IPS-18a (cell line): ENCODE measurements around the gene TBC1D22A.

ENCODE experiments used
- H3K27ac ChIP-seq: one replicate; pipeline ENCODE4 v1.5.1; 2013; ENCODE audit warnings: low read length
- H3K27me3 ChIP-seq: one replicate; pipeline ENCODE4 v1.6.1; 2013; ENCODE audit warnings: mild to moderate bottlenecking, low read length; ENCODE audit not compliant: control insufficient read depth, insufficient read depth
- H3K36me3 ChIP-seq: one replicate; pipeline ENCODE4 v1.6.1; 2013; ENCODE audit warnings: low read depth, low read length; ENCODE audit not compliant: control insufficient read depth
- H3K4me1 ChIP-seq: one replicate; pipeline ENCODE4 v1.6.1; 2013; ENCODE audit warnings: low read depth, low read length; ENCODE audit not compliant: control insufficient read depth
- H3K4me3 ChIP-seq: one replicate; pipeline ENCODE4 v1.5.1; 2013; ENCODE audit warnings: low read length
- H3K9ac ChIP-seq: one replicate; pipeline ENCODE4 v1.6.1; 2013; ENCODE audit warnings: mild to moderate bottlenecking, low read length, moderate library complexity
- H3K9me3 ChIP-seq: one replicate; pipeline ENCODE4 v1.6.1; 2013; ENCODE audit warnings: low read depth, low read length; ENCODE audit not compliant: control insufficient read depth

Gene TBC1D22A

DNA sequence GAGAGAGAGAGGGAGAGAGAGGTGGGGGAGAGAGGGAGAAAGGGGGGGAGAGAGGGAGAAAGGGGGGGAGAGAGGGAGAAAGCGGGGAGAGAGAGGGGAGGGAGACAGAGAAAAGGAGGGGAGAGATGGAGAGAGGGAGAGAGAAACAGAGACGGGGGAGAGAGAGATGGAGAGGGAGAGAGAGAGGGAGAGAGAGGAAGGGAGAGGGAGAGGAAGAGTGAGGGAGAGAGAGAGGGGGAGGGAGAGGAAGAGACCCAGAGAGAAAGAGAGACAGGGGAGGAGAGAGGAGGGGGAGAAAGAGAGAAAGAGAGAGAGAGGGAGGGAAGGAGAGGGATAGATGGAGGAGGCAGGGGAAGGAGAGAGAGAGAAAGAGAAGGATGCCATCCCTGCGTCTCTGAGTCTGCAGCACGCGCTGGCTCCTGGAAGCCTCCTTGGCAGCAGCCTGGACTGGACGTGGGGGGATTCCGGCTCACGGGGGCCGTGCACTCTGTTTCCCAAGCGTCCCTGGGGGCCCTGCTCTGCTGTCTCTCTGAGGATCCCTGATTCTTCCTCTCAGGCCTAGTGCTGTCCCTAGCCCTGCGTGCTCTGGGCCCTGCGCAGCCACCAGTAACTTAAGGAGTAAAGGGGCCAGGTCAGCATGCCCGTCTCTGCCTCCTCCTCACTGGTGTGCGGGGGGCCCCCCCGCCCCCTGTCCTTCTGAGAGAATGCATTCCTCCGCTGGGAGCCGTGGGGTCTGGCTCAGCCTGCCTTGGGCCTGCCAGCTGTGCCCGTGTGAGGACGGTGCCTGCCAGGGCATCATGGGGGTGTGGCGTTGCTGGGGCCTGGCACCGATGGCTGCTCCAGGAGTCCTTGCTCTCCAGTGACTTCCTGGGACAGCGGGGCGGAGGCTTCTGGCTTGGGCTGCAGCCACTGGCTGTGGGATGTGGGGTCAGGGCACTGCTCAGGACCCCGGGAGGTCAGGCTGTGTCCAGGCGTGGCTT, 429.5 kb downstream of the TBC1D22A start:
- Histone ChIP-seq H3K27ac (no peak overlapping the region), H3K36me3 (no peaks in the 10 kb centered on the region), H3K4me1 (no peaks in the 10 kb centered on the region), H3K9ac (no peak overlapping the region), H3K27me3 (no peaks in the 10 kb centered on the region), H3K4me3 (no peak overlapping the region), H3K9me3 (no peaks in the 10 kb centered on the region)

DNA sequence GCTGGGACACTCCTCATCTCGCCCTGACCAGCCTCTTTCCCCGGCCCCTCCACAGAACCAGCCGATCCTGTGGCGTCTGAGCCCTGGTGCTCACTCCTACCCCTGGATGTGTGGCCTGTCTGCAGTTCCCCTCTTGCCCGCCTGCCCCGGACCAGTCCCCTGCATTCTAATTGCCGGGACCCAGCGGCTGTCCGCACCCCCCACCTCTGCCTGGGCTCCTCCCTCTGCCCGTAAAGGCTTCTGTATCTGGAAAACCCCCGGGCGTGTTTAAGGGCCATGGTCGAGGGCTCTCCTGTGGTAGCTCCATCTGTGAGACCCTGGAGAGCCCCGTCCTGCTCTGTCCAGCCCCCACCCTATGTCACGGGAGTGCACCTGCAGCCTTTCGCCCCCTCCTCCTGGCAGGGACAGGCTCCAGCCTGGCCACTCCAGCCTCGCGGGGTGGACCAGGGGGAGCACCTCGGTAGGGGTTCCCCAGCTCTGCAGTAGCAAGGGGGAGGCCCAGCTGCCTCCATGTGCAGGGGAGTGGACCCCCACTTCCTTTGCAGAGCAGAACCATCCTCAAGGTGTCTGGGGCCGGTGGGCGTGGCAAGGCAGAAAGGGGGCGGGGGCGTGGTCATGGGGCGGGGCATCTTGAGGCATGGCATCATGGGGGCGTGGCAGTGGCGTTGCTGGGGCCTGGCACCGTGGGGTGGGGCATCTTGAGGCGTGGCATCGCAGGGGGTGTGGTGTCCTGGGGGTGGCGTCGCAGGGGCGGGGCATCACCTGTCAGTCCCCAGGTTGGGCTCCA, 430.4 kb downstream of the TBC1D22A start:
- Histone ChIP-seq H3K4me1 (no peaks in the 10 kb centered on the region), H3K27me3 (no peaks in the 10 kb centered on the region), H3K9me3 (no peaks in the 10 kb centered on the region), H3K4me3 (no peak overlapping the region), H3K9ac (no peak overlapping the region), H3K36me3 (no peaks in the 10 kb centered on the region), H3K27ac (no peak overlapping the region)

DNA sequence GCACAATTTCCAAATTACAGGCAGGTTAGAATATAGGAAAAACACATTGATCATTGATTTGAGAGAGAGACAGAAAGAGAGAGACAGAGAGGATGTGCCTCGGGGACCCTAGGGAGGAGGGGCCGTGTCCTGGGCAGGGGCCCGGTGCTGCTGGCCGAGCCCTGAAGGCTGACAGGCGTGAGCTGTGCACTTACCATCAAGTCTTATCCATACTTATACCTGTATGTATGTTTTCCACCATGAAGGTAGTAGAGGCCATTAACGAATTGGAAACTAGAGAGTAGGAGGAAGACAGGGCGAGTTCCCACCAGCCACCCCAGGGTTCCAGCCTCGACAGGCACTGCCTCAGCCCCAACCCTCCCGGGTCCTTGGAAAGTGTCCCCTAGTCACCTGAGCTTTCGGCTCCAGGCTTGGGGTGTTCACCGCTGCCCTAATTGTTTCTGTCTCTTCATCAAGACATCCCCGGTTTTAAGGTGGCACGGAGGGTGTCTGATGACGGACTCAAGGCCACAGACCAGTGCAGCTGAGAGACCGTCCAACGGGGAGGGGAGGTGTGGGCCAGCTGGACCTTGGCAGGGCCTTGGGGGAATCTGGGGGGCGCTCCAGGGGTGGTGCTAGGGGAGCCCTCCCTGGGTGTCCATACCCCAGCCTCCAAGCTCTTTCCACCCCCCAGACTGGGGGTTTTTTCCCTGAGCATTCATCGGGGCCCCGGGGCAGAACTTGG, 431.3 kb downstream of the TBC1D22A start:
- Histone ChIP-seq H3K4me3 (no peak overlapping the region), H3K9ac (no peak overlapping the region), H3K4me1 (no peaks in the 10 kb centered on the region), H3K27ac (no peak overlapping the region), H3K36me3 (no peaks in the 10 kb centered on the region), H3K9me3 (no peaks in the 10 kb centered on the region), H3K27me3 (no peaks in the 10 kb centered on the region)

DNA sequence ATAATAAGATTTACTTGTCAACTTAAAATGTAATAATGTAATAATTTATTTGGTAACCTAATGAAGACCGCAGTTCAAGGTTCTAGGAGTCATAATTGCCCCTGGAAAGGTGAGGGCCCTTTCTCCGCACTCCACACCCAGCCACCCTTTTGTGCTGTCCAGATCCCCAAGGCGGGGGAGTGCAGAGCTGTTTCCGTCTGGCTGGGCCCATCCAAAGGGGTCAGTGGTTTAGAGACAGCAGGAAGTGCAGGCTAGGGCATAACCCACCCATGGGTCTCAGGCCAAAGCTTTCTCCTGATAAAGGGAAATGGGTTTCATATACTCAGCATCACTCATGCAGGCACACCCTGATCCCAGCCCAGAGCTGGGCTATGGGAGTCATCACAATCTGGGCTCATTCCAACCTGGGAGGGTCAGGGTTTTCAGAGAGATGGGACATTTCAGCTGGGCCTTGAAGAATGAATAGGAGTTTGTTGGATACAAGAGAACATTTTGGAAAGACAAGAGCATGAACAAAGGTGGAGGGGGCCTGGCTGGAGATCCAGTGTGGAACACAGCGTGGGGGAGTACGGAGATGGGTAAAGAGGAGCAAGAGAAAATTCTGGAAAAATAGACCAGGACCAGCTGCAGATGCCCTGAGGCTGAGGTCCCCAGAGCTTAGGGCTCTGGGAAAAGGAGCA, 432.2 kb downstream of the TBC1D22A start:
- no peak overlapping the region for H3K9ac ChIP-seq
- H3K27ac ChIP-seq: no peak overlapping the region
- no peak overlapping the region for H3K4me3 ChIP-seq
- H3K36me3 ChIP-seq: no peaks in the 10 kb centered on the region
- H3K9me3 ChIP-seq: no peaks in the 10 kb centered on the region
- no peaks in the 10 kb centered on the region for H3K4me1 ChIP-seq
- no peaks in the 10 kb centered on the region for H3K27me3 ChIP-seq

DNA sequence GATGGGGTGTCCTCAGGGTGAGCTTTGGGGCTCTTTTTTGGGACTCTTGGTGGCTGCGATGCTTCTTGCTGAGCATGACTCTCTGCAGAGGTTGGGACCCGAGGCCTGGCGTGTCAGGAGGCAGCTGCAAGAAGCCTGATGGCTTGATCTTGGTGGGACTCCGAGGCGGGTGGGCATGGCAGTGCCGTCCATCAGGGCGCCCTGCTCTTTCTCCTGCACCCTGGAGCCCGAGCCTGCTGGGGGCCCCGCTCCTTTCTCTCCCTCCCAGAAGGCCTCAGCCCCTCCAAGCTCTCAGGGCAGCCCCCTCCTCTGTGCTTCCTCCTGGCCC, 432.7 kb downstream of the TBC1D22A start:
- Histone ChIP-seq H3K4me3 (no peak overlapping the region), H3K9me3 (no peaks in the 10 kb centered on the region), H3K27me3 (no peaks in the 10 kb centered on the region)

DNA sequence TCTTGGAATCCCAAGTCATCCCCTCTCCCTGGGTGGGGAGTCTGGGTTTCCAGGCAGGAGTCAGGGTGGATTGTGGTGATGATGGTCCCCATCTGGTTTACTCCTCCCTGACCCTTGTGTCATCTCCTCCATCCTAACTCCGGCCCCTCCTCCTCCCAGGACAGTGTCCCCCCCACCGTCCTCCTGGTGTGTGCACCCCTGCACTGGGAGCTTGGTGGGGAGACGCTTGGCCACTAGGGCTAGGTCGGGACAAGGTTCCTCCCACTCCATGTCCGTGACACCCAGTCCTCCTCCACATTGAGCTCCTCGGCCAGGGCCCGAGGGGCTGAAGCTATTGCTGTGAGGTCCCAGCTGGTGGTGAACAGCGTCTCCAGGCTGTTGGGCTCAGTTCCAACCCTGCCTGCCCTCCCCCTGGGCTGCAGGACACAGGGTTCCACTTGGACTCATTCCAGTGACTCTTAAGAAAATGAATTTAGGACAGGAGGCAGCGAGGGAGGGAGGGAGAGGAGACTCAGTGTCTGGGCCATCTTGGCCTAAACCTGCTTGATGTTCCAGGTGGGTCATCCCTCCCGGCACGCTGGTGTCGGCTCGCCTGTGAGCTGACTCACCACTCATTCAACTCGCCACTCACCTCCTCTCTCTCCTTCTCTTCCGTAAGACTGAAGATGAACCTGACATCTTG, 433.2 kb downstream of the TBC1D22A start:
- Histone ChIP-seq H3K36me3 (no peaks in the 10 kb centered on the region), H3K9ac (no peak overlapping the region), H3K4me3 (no peak overlapping the region), H3K9me3 (no peaks in the 10 kb centered on the region), H3K27me3 (no peaks in the 10 kb centered on the region), H3K4me1 (no peaks in the 10 kb centered on the region), H3K27ac (no peak overlapping the region)

More for the DNA sequence above, 432.7 kb downstream of the TBC1D22A start:
- Histone ChIP-seq H3K4me1 (no peaks in the 10 kb centered on the region), H3K9ac (no peak overlapping the region), H3K27ac (no peak overlapping the region), H3K36me3 (no peaks in the 10 kb centered on the region)

DNA sequence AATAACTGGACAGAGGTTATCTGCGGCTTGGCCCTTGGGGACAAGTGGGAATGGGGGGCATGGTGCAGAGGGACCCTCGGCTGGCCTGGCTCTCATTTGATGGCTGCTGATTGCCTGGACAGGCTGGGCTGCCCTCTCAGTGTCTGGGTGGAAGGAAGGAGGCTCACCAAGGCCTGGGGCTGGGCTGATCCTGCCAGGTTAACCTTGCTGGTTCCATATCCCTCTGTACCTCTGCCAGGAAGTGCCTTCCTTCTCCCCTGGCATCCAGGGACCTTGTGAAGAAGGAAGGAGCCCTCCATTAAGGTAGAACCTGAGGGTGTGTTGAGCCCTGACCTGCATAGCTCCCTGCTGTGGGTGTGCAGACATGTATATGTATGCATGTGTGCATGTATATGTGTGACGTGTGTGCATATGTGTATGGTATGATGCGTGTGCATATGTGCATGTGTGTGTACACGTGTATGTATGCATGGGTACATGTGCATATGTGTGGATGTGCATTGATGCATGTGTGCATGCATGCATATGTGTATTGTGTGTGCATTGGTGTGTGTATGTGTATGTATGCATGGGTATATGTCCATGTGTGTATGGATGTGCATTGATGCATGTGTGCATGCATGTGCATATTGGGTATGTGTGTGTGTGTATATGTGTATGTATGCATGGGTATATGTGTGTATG, 433.9 kb downstream of the TBC1D22A start:
- Histone ChIP-seq H3K4me3 (no peak overlapping the region), H3K27me3 (no peaks in the 10 kb centered on the region), H3K9me3 (no peaks in the 10 kb centered on the region), H3K4me1 (no peaks in the 10 kb centered on the region), H3K36me3 (no peaks in the 10 kb centered on the region), H3K9ac (no peak overlapping the region), H3K27ac (no peak overlapping the region)

DNA sequence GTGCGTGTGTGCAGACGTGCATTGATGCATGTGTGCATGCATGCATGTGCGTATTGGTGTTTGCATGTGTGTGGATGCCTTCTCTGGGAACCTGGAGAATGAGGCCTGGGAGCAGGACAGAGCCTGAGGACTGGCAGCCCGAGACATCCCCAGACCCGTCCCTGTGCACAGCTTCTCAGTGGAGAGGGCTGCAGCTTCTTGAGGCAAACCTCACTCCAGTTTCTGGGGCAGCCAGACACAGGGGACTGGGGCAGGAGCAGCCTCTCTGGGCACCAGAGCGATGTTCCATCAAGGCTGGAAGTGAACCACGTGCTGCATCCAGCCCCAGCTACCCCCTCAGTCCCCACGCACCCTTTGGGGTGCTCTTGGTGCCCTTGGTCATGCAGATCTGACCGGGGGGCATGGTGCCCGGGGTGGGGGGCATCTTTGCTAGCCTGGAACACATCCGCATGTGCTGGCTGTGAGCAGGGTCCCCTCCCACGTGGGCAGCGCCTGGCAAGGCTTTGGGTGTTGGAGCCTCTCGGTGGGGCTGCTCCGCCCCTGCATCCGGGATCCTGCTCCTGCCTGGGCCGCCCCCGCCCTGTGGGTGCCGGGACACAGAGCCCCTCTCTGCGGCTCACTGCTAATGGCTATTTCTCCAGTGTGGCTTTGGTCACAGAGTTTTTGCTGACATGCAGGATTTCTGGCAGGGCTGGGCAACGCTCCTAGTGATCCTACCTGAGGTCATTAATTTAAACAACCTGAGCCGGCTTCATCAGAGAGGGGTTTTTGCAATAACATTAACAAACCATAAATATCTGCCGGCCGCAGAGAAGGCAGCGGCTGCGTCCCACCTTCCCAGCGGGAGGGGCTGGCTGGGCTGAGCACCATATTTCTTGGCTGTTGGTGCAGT, 434.7 kb downstream of the TBC1D22A start:
- Histone ChIP-seq H3K9ac (no peak overlapping the region), H3K27ac (no peak overlapping the region), H3K4me1 (no peaks in the 10 kb centered on the region), H3K27me3 (no peaks in the 10 kb centered on the region), H3K9me3 (no peaks in the 10 kb centered on the region), H3K4me3 (no peak overlapping the region), H3K36me3 (no peaks in the 10 kb centered on the region)

DNA sequence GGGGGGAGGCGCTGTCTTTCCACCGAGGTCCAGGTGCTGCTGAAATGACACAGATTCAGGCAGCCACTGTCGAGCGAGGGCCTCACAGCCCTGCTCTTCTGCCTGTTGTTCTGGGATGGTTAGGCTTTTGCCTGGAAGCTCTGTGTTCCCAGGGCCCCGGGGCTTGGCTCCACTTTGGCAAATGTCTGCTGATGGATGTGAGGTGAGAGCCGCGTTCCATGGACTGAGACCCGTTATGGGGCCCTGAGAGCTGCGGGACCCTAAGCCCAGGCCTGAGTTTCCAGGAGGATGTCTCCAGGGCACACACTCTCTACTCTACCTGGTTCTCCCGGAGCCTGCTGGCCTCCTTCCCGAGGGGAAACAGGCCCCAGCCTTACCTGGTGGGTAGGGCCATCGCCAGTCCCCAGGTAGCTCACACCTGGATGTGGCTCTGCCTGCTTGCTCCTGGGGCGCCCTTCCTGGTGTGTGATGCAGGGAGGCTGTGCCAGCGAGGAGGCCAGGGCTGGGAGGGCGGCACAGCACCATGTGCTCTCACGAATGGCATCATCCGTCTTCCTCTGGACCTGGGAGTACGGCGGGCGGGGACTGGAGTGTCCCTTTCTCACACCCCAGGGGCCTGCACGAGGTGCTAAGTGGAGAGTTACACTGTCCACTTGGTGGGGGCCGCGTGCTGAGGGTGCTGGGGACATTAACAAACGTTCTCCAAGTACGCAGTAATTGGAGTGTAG, 435.5 kb downstream of the TBC1D22A start:
- no peaks in the 10 kb centered on the region for H3K36me3 ChIP-seq
- H3K27me3 ChIP-seq: no peaks in the 10 kb centered on the region
- no peak overlapping the region for H3K4me3 ChIP-seq
- H3K9me3 ChIP-seq: no peaks in the 10 kb centered on the region
- H3K4me1 ChIP-seq: no peaks in the 10 kb centered on the region
- no peak overlapping the region for H3K27ac ChIP-seq
- H3K9ac ChIP-seq: no peak overlapping the region
